ENCODE measurements around the gene NEURL4.

Gene NEURL4

DNA sequence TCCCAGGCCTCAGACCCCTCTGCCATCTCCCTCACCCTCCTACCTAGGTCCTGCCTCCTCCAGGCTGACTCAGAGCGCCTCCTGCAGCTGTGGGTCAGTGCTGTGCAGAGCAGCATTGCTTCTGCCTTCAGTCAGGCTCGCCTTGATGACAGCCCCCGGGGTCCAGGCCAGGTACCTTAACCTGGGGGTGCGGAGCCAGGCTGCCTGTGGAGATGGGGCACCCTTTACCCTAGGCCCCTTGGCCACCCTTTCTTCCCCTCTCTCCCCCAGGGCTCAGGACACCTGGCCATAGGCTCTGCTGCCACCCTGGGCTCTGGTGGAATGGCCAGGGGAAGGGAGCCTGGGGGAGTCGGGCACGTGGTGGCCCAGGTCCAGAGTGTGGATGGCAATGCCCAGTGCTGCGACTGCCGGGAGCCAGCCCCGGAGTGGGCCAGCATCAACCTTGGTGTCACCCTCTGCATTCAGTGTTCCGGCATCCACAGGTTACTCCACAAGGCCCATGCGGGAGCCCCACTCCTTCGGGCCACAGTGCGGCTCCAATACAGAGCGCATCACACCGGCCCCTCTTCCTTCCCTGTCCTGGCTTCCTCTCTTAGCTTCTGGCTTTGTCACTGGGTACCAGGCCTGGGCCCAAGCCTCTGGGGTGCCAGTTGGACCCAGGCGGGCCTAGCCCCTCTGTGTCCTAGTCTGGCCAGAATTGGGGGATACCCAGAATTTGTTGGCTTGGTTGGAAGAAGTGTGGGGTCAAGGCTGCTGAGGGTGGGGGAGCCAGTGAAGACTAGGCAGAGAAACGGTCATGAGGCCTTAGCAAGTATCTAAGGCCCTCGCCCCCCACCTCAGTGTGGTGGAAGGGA lies 17.9 kb upstream of the NEURL4 start:
- TF ChIP-seq GABPA (IDR thresholded peaks at IDR 0.05; ENCODE audit: low read depth) (no peak), POLR2AphosphoS5 (IDR thresholded peaks at IDR 0.05; ENCODE audit: low read depth) (no peak), SPI1 (IDR thresholded peaks at IDR 0.05; ENCODE audit: borderline replicate concordance, low read depth) (no peak)
- TF ChIP-seq, protein P1, sequence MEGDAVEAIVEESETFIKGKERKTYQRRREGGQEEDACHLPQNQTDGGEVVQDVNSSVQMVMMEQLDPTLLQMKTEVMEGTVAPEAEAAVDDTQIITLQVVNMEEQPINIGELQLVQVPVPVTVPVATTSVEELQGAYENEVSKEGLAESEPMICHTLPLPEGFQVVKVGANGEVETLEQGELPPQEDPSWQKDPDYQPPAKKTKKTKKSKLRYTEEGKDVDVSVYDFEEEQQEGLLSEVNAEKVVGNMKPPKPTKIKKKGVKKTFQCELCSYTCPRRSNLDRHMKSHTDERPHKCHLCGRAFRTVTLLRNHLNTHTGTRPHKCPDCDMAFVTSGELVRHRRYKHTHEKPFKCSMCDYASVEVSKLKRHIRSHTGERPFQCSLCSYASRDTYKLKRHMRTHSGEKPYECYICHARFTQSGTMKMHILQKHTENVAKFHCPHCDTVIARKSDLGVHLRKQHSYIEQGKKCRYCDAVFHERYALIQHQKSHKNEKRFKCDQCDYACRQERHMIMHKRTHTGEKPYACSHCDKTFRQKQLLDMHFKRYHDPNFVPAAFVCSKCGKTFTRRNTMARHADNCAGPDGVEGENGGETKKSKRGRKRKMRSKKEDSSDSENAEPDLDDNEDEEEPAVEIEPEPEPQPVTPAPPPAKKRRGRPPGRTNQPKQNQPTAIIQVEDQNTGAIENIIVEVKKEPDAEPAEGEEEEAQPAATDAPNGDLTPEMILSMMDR (IDR thresholded peaks at IDR 0.05; ENCODE audit: insufficient read depth, low read length) = no peak
- TF ChIP-seq, protein P2, sequence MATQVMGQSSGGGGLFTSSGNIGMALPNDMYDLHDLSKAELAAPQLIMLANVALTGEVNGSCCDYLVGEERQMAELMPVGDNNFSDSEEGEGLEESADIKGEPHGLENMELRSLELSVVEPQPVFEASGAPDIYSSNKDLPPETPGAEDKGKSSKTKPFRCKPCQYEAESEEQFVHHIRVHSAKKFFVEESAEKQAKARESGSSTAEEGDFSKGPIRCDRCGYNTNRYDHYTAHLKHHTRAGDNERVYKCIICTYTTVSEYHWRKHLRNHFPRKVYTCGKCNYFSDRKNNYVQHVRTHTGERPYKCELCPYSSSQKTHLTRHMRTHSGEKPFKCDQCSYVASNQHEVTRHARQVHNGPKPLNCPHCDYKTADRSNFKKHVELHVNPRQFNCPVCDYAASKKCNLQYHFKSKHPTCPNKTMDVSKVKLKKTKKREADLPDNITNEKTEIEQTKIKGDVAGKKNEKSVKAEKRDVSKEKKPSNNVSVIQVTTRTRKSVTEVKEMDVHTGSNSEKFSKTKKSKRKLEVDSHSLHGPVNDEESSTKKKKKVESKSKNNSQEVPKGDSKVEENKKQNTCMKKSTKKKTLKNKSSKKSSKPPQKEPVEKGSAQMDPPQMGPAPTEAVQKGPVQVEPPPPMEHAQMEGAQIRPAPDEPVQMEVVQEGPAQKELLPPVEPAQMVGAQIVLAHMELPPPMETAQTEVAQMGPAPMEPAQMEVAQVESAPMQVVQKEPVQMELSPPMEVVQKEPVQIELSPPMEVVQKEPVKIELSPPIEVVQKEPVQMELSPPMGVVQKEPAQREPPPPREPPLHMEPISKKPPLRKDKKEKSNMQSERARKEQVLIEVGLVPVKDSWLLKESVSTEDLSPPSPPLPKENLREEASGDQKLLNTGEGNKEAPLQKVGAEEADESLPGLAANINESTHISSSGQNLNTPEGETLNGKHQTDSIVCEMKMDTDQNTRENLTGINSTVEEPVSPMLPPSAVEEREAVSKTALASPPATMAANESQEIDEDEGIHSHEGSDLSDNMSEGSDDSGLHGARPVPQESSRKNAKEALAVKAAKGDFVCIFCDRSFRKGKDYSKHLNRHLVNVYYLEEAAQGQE (IDR thresholded peaks at IDR 0.05; ENCODE audit: insufficient replicate concordance, low read depth) = no peak
- no peak overlapping the region for H3K4me3 ChIP-seq (replicated peaks; ENCODE audit: insufficient read depth, low read length)
- DNase-seq (ENCODE audit: low read depth in 1 of 2, low spot score in 1 of 2) = no peak

DNA sequence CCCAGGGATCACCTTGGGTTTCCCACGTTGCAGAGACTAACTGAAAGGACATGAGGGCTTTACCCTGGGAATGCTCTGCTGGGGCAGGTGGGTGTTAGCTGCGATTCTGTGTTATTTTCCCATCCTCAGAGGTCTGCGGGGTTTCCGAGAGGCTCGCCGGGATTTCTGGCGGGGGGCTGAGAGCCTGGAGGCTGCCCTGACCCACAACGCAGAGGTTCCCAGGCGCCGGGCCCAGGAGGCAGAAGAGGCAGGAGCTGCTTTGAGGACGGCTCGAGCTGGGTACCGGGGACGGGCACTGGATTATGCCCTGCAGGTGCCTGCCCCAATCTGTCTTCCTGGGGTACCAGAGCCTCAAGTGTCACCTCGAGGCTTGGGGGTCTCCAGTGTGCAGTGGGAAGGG lies 14.1 kb upstream of the NEURL4 start:
- DNase-seq (ENCODE audit: low read depth in 1 of 2, low spot score in 1 of 2) = no peak
- no peak for TF ChIP-seq GABPA (IDR thresholded peaks at IDR 0.05; ENCODE audit: low read depth)
- TF ChIP-seq SPI1 (IDR thresholded peaks at IDR 0.05; ENCODE audit: borderline replicate concordance, low read depth) = no peak
- TF ChIP-seq POLR2AphosphoS5 (IDR thresholded peaks at IDR 0.05; ENCODE audit: low read depth) = no peak
- TF ChIP-seq, protein P1 (IDR thresholded peaks at IDR 0.05; ENCODE audit: insufficient read depth, low read length) = no peak
- TF ChIP-seq, protein P2 (IDR thresholded peaks at IDR 0.05; ENCODE audit: insufficient replicate concordance, low read depth) = no peak

More for the DNA sequence above, 17.9 kb upstream of the NEURL4 start:
- Histone ChIP-seq H3K27me3 (ENCODE audit: insufficient read depth, poor library complexity, severe bottlenecking) (no peaks in the 10 kb centered on the region), H3K27ac (replicated peaks) (no peak overlapping the region)

DNA sequence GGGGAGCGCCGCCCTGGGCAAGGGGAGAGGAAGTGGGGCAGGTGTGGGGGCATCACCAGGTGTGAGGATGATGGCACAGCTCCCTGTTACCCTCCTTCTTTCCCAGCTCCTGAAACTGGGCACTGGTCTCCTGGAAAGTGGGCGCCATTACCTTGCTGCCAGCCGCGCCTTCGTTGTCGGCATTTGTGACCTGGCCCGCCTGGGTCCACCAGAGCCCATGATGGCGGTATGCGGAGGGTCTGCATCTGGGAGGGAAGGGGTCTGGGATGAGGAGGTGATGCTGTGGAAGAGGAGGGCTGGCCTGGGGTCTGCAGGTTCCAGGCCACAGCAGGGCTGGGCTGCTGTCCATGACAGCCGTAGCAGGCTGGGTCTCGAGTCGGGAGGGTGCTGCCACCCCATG lies 12.7 kb upstream of the NEURL4 start:
- no peak for DNase-seq (ENCODE audit: low read depth in 1 of 2, low spot score in 1 of 2)
- TF ChIP-seq SPI1 (IDR thresholded peaks at IDR 0.05; ENCODE audit: borderline replicate concordance, low read depth) (no peak), GABPA (IDR thresholded peaks at IDR 0.05; ENCODE audit: low read depth) (no peak), POLR2AphosphoS5 (IDR thresholded peaks at IDR 0.05; ENCODE audit: low read depth) (no peak)
- TF ChIP-seq, protein P2 (IDR thresholded peaks at IDR 0.05; ENCODE audit: insufficient replicate concordance, low read depth) = no peak
- TF ChIP-seq, protein P1 (IDR thresholded peaks at IDR 0.05; ENCODE audit: insufficient read depth, low read length) = no peak
- Histone ChIP-seq H3K4me3 (replicated peaks; ENCODE audit: insufficient read depth, low read length) (no peak overlapping the region), H3K27me3 (ENCODE audit: insufficient read depth, poor library complexity, severe bottlenecking) (no peaks in the 10 kb centered on the region), H3K27ac (replicated peaks) (no peak overlapping the region)

More for the DNA sequence above, 14.1 kb upstream of the NEURL4 start:
- Histone ChIP-seq H3K27me3 (ENCODE audit: insufficient read depth, poor library complexity, severe bottlenecking) (no peaks in the 10 kb centered on the region), H3K27ac (replicated peaks) (no peak overlapping the region), H3K4me3 (replicated peaks; ENCODE audit: insufficient read depth, low read length) (no peak overlapping the region)

Measured in HL-60 (cell line).